ENCODE results near the gene GLRX2.
"Not testable (repeated sequence)": the region's sequence is repeated elsewhere in the genome, so short reads cannot be mapped to it uniquely, and the experiment has no call there.

The GLRX2 gene

GRCh38 chr1:193104907-193105820 lies at the start of gene GLRX2:
Gene GLRX2, minus strand, starts transcription at chr1:193105414. Its CDS starts 32 bp downstream, at chr1:193105382.
- peak; percentile 65 for DNase-seq

GRCh38 chr1:193144999-193145398 lies 39.8 kb upstream of the GLRX2 start:
- DNase-seq = no peak

GRCh38 chr1:193144361-193144938 lies 39.2 kb upstream of the GLRX2 start:
- no peak for DNase-seq

- no peak for DNase-seq
Measured at GRCh38 chr1:193143285-193143684, 38.1 kb upstream of the GLRX2 start.

- DNase-seq = no peak
Measured at GRCh38 chr1:193142409-193142808, 37.2 kb upstream of the GLRX2 start.

- DNase-seq = no peak
Measured at GRCh38 chr1:193141804-193142203, 36.6 kb upstream of the GLRX2 start.

- no peak for DNase-seq
Measured at GRCh38 chr1:193140254-193140653, 35.0 kb upstream of the GLRX2 start.

GRCh38 chr1:193131266-193131860 lies 26.1 kb upstream of the GLRX2 start:
- no peak for DNase-seq

GRCh38 chr1:193125369-193125768 lies 20.2 kb upstream of the GLRX2 start:
- DNase-seq = no peak

GRCh38 chr1:193123751-193124150 lies 18.5 kb upstream of the GLRX2 start:
- DNase-seq = no peak

GRCh38 chr1:193121616-193122593 lies 16.7 kb upstream of the GLRX2 start, which contains the start of gene CDC73:
Gene CDC73, plus strand, starts transcription at chr1:193122031. Its CDS starts 170 bp downstream, at chr1:193122201.
- peak; percentile 92 for DNase-seq

GRCh38 chr1:193120604-193121166 lies 15.5 kb upstream of the GLRX2 start:
- DNase-seq = no peak

GRCh38 chr1:193118803-193119730 lies 13.9 kb upstream of the GLRX2 start:
- DNase-seq = no peak

- no peak for DNase-seq
Measured at GRCh38 chr1:193118194-193118593, 13.0 kb upstream of the GLRX2 start.

- DNase-seq = not testable (repeated sequence)
Measured at GRCh38 chr1:193117167-193117566, 12.0 kb upstream of the GLRX2 start.

- DNase-seq = no peak
Measured at GRCh38 chr1:193115629-193116227, 10.5 kb upstream of the GLRX2 start.

- DNase-seq = no peak
Measured at GRCh38 chr1:193114485-193115095, 9.4 kb upstream of the GLRX2 start.

GRCh38 chr1:193113992-193114332 lies 8.7 kb upstream of the GLRX2 start:
- no peak for DNase-seq

GRCh38 chr1:193113258-193113991 lies 8.2 kb upstream of the GLRX2 start:
- DNase-seq = no peak

Data from NCI-H2029 (cell line).